GM12874 (cell line): ENCODE data around the gene PPRC1.

Experiments
- CTCF ChIP-seq: IDR thresholded peaks from 2 replicates; pipeline ENCODE4 v1.5.1; 2011; ENCODE audit warnings: low read depth, mild to moderate bottlenecking, control low read depth, low read length, moderate library complexity; ENCODE audit not compliant: insufficient read depth

The PPRC1 gene

GRCh38 chr10:102102421-102102820, 30.4 kb upstream of the PPRC1 start:
- TF ChIP-seq CTCF, result no peak

DNA sequence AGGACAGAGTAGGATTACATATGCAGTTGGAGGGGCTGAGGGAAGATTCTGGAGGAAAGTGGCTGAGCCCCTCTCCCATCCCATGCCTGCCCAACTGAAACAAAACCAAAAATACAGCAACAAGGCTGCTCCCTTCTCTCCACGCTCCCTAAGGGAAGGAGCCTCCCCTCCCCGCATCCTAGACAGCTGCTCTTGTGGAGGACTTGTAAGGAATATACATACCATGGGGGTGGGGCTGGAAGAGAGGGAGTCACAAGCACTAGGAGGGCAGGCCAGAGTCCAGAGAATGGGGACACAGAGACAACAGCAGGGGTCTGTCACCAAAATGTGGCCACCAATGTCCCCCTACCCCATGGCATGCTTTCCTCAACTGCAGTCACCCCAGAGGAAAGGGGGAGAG, 25.8 kb upstream of the PPRC1 start:
- no peak for TF ChIP-seq CTCF

- no peak for TF ChIP-seq CTCF
These were observed 23.4 kb upstream of the PPRC1 start for GRCh38 chr10:102109166-102110116.

DNA sequence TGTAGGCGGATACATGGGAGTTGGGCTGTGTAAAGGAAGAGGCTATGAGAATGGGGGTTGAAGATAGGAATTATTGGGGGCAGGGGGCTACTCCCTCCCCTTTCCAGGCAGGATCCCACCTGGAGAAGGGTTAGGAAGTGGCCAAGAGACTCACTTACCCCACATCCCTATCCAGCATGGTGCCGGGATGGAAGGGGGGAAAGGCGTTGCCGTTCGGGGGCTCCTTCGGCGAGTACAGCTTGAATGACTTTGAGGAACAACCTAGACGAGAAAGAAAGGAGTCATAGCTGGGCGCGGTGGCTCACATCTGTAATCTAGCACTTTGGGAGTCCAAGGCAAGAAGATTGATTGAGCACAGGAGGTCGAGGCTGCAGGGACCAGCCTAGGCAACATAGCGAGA, 21.6 kb upstream of the PPRC1 start:
- no peak for TF ChIP-seq CTCF

DNA sequence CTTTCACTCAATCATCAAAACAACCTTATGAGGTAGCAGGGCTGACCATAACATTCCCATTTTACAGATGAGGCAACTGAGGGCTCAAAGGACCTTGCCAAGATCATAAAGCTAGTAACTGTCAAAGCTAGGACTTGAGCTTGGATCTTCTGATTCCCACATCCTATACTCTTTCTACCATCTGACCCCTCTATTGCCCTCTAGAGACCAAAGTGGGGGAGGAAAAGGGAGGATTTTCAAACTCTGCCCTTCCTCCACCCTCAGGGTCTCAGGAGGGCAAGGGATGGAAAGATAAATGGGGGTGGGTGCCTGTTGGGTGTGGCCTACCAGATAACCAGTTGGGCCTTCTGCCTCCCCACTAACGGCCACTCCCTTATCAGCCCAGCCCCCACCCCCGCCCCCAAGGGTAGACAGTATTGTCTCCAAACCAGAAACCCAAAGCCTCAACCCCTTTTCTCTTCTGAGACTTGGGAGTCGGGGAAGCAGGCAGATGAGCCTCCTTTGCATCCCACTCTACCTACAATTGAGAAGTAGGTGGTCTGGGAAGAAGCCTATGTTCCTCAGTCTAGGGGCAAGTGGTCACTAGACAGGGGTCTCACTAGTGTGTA, 20.5 kb upstream of the PPRC1 start:
- peak; percentile 27; the same call in 1 of the 2 replicates for TF ChIP-seq CTCF

GRCh38 chr10:102113261-102113955, 19.4 kb upstream of the PPRC1 start:
- TF ChIP-seq CTCF, result no peak

GRCh38 chr10:102113956-102114857, 18.6 kb upstream of the PPRC1 start:
- TF ChIP-seq CTCF, result no peak
